Hepatocyte (in vitro differentiated cells): ENCODE results near the gene WDHD1. TPM values are rescaled to one million over a fixed set of nuclear protein-coding genes. Genes with fewer than 3 reads are reported as not detected.

Source experiments
- DNase-seq: peaks from one replicate; pipeline ENCODE4 v3.0.0-alpha.2; 2016; ENCODE audit warnings: low spot score
- H2AFZ ChIP-seq: fragments of 200-600 bp; sonication (generic); 2 replicates; pipeline ENCODE4 v1.6.0; 2016; ENCODE audit warnings: antibody characterized with exemption, mild to moderate bottlenecking
- H3K27ac ChIP-seq: fragments of 200-600 bp; sonication (generic); 2 replicates; pipeline ENCODE4 v1.5.1; 2016; ENCODE audit warnings: mild to moderate bottlenecking
- H3K27me3 ChIP-seq: fragments of 200-600 bp; sonication (generic); 2 replicates; pipeline ENCODE4 v1.6.1; 2016
- H3K36me3 ChIP-seq: fragments of 200-600 bp; sonication (generic); replicated peaks from 2 replicates; pipeline ENCODE4 v1.5.1; 2016; ENCODE audit warnings: low read depth; ENCODE audit not compliant: insufficient read depth
- H3K4me1 ChIP-seq: fragments of 200-600 bp; sonication (generic); 2 replicates; pipeline ENCODE4 v1.5.1; 2016; ENCODE audit warnings: mild to moderate bottlenecking, moderate library complexity; ENCODE audit not compliant: insufficient read depth
- H3K4me2 ChIP-seq: fragments of 200-600 bp; sonication (generic); 2 replicates; pipeline ENCODE4 v1.6.0; 2016
- H3K4me3 ChIP-seq: fragments of 200-600 bp; sonication (generic); 2 replicates; pipeline ENCODE4 v1.5.1; 2016; ENCODE audit warnings: mild to moderate bottlenecking
- H3K79me2 ChIP-seq: fragments of 200-600 bp; sonication (generic); 2 replicates; pipeline ENCODE4 v1.6.0; 2017; ENCODE audit warnings: mild to moderate bottlenecking
- H3K9me2 ChIP-seq: fragments of 200-600 bp; sonication (generic); replicated peaks from 2 replicates; pipeline ENCODE4 v1.6.0; 2017; ENCODE audit warnings: mild to moderate bottlenecking; ENCODE audit not compliant: insufficient read depth
- H3K9me3 ChIP-seq: fragments of 200-600 bp; sonication (generic); 2 replicates; pipeline ENCODE4 v1.5.1; 2016; ENCODE audit warnings: low read depth, mild to moderate bottlenecking
- H4K20me1 ChIP-seq: fragments of 200-600 bp; sonication (generic); 2 replicates; pipeline ENCODE4 v1.6.0; 2016; ENCODE audit warnings: mild to moderate bottlenecking; ENCODE audit not compliant: insufficient read depth, poor library complexity, severe bottlenecking
- EZH2 ChIP-seq: fragments of 200-600 bp; sonication (generic); IDR thresholded peaks from 2 replicates; pipeline ENCODE4 v1.6.1; 2016; ENCODE audit warnings: antibody characterized with exemption, mild to moderate bottlenecking, borderline replicate concordance
- EZH2phosphoT487 ChIP-seq: fragments of 200-600 bp; sonication (generic); IDR thresholded peaks from one replicate; pipeline ENCODE4 v1.6.1; 2018; ENCODE audit warnings: antibody characterized with exemption, mild to moderate bottlenecking, low read depth, moderate library complexity; ENCODE audit not compliant: unreplicated experiment, severe bottlenecking
- WGBS: methylation state at CpG from one replicate; pipeline ENCODE4 v1.1.6; 2016; ENCODE audit warnings: low lambda C conversion rate; ENCODE audit errors: missing lambda C conversion rate; 5-methylcytosine and 5-hydroxymethylcytosine counted together
- polyA plus RNA-seq: library from polyadenylated mRNA; unstranded; fragments of >200 nt; fragmentation: Nextera tagmentation; extraction: Ambion mirVana; gene quantifications from 2 replicates; pipeline ENCODE4 v1.2.1, GENCODE V29; 2016
- total RNA-seq: library from RNA; depleted of rRNA; stranded (reverse); fragments of >200 nt; gene quantifications from 2 replicates; pipeline ENCODE4 v1.2.3, GENCODE V29; 2014
- TF ChIP-seq, protein P1 (sequence below): fragments of 200-600 bp; sonication (generic); IDR thresholded peaks from 2 replicates; pipeline ENCODE4 v1.5.1; 2016; ENCODE audit warnings: antibody characterized with exemption, mild to moderate bottlenecking; ENCODE audit not compliant: poor library complexity

WDHD1 gene
- total and polyA plus RNA-seq, 2 experiments from 2014 or later: 4.1 to 5.9 TPM

- 94% methylated on average over 2 of the region's 2 CpGs for whole genome bisulfite sequencing
- no peaks in the 10 kb centered on the region for H3K36me3 ChIP-seq
- H3K4me1 ChIP-seq: no peaks in the 10 kb centered on the region
- no peaks in the 10 kb centered on the region for H3K27me3 ChIP-seq
- no peaks in the 10 kb centered on the region for H3K9me2 ChIP-seq
- no peak for DNase-seq
- H3K27ac ChIP-seq: no peak overlapping the region
- H3K79me2 ChIP-seq: peaks cover 10% of the 10 kb centered on the region
- H4K20me1 ChIP-seq: no peaks in the 10 kb centered on the region
- H3K4me3 ChIP-seq: no peak overlapping the region
- no peaks in the 10 kb centered on the region for H3K9me3 ChIP-seq
- no peak overlapping the region for H3K4me2 ChIP-seq
- H2AFZ ChIP-seq: no peak overlapping the region
- TF ChIP-seq, protein P1, sequence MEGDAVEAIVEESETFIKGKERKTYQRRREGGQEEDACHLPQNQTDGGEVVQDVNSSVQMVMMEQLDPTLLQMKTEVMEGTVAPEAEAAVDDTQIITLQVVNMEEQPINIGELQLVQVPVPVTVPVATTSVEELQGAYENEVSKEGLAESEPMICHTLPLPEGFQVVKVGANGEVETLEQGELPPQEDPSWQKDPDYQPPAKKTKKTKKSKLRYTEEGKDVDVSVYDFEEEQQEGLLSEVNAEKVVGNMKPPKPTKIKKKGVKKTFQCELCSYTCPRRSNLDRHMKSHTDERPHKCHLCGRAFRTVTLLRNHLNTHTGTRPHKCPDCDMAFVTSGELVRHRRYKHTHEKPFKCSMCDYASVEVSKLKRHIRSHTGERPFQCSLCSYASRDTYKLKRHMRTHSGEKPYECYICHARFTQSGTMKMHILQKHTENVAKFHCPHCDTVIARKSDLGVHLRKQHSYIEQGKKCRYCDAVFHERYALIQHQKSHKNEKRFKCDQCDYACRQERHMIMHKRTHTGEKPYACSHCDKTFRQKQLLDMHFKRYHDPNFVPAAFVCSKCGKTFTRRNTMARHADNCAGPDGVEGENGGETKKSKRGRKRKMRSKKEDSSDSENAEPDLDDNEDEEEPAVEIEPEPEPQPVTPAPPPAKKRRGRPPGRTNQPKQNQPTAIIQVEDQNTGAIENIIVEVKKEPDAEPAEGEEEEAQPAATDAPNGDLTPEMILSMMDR: no peak
- TF ChIP-seq EZH2 (no peak), EZH2phosphoT487 (no peak)
Measured at GRCh38 chr14:55019968-55020554, 6.8 kb downstream of the WDHD1 start.

GRCh38 chr14:55015006-55015405 is 11.9 kb downstream of the WDHD1 start:
- 83% methylated on average over 2 of the region's 2 CpGs for WGBS
- Histone ChIP-seq H3K4me3 (no peak overlapping the region), H3K9me2 (no peaks in the 10 kb centered on the region), H3K9me3 (no peaks in the 10 kb centered on the region), H2AFZ (no peak overlapping the region), H3K27me3 (no peaks in the 10 kb centered on the region), H4K20me1 (no peaks in the 10 kb centered on the region), H3K4me2 (no peak overlapping the region), H3K4me1 (no peaks in the 10 kb centered on the region), H3K36me3 (no peaks in the 10 kb centered on the region), H3K79me2 (no peaks in the 10 kb centered on the region), H3K27ac (no peak overlapping the region)
- no peak for DNase-seq
- no peak for TF ChIP-seq EZH2phosphoT487
- TF ChIP-seq, protein P1: no peak
- TF ChIP-seq EZH2: no peak

- H3K9me2 ChIP-seq: no peaks in the 10 kb centered on the region
- H3K27ac ChIP-seq: no peak overlapping the region
- no peak overlapping the region for H2AFZ ChIP-seq
- no peak for DNase-seq
- TF ChIP-seq EZH2: no peak
- TF ChIP-seq EZH2phosphoT487: no peak
- TF ChIP-seq, protein P1: no peak
- H3K36me3 ChIP-seq: no peaks in the 10 kb centered on the region
- no peaks in the 10 kb centered on the region for H3K4me1 ChIP-seq
- no peaks in the 10 kb centered on the region for H4K20me1 ChIP-seq
- WGBS: 87% methylated on average over 4 of the region's 4 CpGs
- H3K27me3 ChIP-seq: no peaks in the 10 kb centered on the region
- no peak overlapping the region for H3K4me3 ChIP-seq
- no peak overlapping the region for H3K4me2 ChIP-seq
- no peaks in the 10 kb centered on the region for H3K9me3 ChIP-seq
- H3K79me2 ChIP-seq: no peaks in the 10 kb centered on the region
Measured at GRCh38 chr14:55005071-55005470, 21.8 kb downstream of the WDHD1 start.

DNA sequence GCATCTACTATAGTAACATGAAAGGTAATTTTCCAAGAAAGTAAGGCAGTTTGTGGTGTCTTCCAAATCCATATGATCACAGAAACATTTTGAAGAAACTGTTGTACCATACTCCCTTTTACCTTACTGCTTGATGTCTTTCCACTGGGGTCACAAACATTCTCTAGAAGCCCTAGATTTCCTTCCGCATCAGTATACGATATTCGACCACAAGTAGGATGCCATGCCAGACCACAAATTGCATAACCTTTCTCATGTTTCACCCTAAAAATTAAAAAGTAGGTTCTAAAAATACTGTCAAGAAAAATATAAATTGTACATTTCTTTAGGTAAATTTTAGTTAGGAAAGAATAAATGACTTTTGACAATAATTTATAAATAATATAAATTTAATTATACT is 26.5 kb downstream of the WDHD1 start:
- H3K27ac ChIP-seq: no peak overlapping the region
- no peak overlapping the region for H3K4me3 ChIP-seq
- H3K4me1 ChIP-seq: no peaks in the 10 kb centered on the region
- no peaks in the 10 kb centered on the region for H3K27me3 ChIP-seq
- H3K4me2 ChIP-seq: no peak overlapping the region
- H2AFZ ChIP-seq: no peak overlapping the region
- no peaks in the 10 kb centered on the region for H3K79me2 ChIP-seq
- 87% methylated on average over 3 of the region's 3 CpGs for WGBS
- H3K9me3 ChIP-seq: no peaks in the 10 kb centered on the region
- DNase-seq: no peak
- TF ChIP-seq, protein P1: no peak
- no peak for TF ChIP-seq EZH2phosphoT487
- no peak for TF ChIP-seq EZH2
- H3K9me2 ChIP-seq: no peaks in the 10 kb centered on the region
- H4K20me1 ChIP-seq: no peaks in the 10 kb centered on the region
- H3K36me3 ChIP-seq: no peaks in the 10 kb centered on the region
